ENCODE measurements around the gene RASGRP4.
"Not testable (repeated sequence)": the region's sequence is repeated elsewhere in the genome, so short reads cannot be mapped to it uniquely, and the experiment has no call there.

Gene RASGRP4

GRCh38 chr19:38412961-38413360, 13.1 kb downstream of the RASGRP4 start:
- no peak for DNase-seq

GRCh38 chr19:38412491-38412890, 13.5 kb downstream of the RASGRP4 start:
- no peak for DNase-seq

GRCh38 chr19:38411898-38412297, 14.1 kb downstream of the RASGRP4 start:
- not testable (repeated sequence) for DNase-seq

- DNase-seq, result no peak
Observed at GRCh38 chr19:38411041-38411712, 14.8 kb downstream of the RASGRP4 start.

- not testable (repeated sequence) for DNase-seq
Observed at GRCh38 chr19:38410407-38410806, 15.6 kb downstream of the RASGRP4 start.

GRCh38 chr19:38409631-38410133, 16.3 kb downstream of the RASGRP4 start:
- no peak for DNase-seq

- no peak for DNase-seq
Observed at GRCh38 chr19:38405276-38405675, 20.7 kb downstream of the RASGRP4 start.

DNA sequence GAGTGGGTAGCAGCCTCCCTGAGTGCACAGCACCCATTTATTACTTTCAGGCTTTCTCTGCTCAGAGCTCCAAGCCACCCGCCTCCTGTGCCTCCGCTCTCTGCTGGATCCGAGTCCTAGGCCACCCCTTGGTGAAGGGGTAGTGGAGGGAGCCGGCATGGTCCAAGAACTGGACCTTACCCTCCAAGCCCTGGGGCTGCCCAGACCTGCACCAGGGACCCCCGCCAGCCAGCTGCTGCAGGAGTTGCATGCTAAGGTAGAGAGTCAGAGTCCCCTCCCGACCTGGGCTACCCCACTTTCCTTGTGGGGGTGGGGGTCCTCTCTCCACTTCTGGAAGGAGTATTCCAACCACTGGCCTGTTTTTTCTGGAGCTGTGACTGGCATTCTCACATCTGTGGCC, 21.2 kb downstream of the RASGRP4 start:
- no peak for DNase-seq

DNA sequence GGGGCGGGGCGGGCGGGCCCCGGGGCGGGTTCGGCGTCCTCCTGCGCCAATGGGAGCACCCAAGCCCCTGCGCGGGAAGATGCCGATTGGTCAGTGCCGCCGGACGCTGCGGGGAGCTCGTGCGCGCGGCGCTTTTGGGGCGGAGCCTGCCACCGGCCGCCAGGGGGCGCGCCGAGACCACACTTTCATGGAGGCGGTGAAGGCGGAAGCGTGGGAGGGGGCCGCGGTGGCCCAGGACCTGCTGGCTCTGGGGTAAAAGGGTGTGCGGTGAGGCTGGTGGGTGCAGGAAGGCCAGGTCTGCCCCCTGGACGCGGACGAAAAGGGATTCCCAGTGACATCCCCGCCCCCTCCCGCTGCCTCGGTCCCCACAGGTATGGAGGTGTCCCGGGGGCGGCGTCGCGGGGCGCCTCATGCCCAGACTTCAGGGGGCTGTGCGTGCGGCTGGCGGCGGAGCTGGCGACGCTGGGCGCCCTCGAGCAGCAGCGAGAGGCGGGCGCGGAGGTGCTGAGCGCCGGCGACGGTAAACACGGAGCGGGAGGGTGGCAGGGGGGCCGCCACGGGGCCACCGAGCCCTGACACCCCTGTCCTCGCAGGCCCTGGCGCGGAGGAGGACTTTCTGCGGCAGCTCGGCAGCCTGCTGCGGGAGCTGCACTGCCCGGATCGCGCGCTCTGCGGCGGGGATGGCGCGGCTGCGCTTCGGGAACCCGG, 22.9 kb downstream of the RASGRP4 start, which contains the start of gene FAM98C:
Gene FAM98C, plus strand, starts transcription at position 127 of the 708 bp plus-strand sequence. Its CDS starts 61 bp downstream, at position 188.
- DNase-seq, result peak; percentile 92 to 94

DNA sequence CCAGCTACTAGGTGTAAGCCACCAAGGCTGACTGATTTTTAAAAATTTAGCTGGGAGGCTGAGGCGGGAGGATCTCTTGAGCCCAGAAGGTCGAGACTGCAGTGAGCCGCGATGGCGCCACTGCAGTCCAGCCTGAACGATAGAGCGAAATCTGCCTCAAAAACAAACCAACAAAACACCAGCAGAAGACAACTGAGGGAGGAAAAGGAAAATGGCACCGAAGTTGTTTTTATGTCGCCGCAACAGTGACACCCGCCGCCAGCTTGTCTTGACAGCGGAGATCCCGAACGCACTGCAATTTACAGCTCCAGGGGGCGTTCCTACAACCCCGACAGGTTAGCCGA, 23.4 kb downstream of the RASGRP4 start:
- DNase-seq, result no peak

- no peak for DNase-seq
Observed at GRCh38 chr19:38401148-38401547, 24.9 kb downstream of the RASGRP4 start.

- no peak for DNase-seq
Observed at GRCh38 chr19:38400361-38400760, 25.7 kb downstream of the RASGRP4 start.

DNA sequence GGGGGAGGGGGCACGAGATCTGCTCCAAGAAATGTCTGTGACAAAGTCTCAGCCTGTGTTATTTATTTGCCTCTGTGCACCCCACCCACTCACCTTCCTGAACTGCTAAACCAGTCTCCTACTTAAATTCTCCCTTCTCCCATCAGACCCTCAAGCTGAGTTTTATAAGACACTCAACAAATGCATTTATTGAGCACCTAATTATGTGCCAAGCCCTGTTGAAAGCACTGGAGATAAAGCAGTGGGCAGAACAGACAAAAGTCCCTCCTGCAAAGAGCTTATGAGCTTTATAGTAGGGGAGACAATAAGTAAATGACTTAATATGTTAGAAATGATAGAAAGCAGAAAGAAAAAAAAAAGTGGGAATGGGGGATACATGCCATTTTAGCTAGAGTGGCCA, 26.5 kb downstream of the RASGRP4 start:
- DNase-seq, result no peak

DNA sequence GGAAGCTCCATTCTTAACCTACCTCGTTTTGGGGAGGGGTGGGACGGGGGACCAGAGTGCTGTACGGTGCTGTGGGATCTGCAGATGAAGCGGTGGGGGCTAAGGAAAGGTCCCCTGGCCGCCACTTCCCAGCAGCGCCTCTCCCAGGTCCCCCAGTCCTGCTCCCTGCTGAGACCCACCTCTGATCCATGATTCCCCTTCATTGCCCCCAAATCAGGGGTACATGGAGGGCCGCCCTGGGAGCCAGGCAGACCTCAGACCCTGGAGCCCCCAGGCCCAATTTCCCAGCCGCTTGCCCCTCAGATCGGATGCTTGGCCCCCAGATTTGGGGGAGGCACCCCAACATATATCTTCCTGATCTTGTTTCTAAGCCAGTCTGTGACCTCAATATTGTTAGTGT, 26.9 kb downstream of the RASGRP4 start:
- no peak for DNase-seq

- DNase-seq, result no peak
Observed at GRCh38 chr19:38395381-38396114, 30.5 kb downstream of the RASGRP4 start.

GRCh38 chr19:38394488-38394887, 31.5 kb downstream of the RASGRP4 start:
- DNase-seq, result no peak

DNA sequence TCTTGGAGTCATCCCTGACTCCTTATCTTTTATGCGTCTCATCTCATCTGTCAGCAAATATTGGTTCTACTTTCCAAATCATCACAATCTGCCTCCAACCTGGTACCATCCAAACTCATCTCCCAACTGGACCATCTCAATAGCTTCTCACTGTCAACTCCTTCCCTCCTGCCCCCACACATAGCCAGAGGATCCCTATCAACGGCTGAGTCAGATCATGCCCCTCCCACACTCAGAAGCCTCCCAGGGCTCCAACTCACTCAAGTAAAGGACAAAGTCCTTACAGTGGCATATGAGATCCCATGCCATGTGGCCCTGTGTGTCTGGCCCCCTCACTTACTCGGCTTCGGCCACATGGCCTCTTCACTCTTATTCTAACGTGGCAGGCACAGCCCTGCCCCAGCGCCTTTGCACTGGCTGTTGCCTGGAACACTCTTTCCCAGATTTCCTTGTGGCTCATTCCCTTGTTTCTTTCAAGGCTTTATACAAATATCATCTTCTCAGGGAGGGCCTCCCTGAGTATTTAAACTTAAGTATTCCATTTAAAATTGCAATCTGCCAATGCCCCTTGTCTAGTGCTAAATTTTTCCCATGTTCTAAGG, 33.2 kb downstream of the RASGRP4 start:
- no peak for DNase-seq

DNA sequence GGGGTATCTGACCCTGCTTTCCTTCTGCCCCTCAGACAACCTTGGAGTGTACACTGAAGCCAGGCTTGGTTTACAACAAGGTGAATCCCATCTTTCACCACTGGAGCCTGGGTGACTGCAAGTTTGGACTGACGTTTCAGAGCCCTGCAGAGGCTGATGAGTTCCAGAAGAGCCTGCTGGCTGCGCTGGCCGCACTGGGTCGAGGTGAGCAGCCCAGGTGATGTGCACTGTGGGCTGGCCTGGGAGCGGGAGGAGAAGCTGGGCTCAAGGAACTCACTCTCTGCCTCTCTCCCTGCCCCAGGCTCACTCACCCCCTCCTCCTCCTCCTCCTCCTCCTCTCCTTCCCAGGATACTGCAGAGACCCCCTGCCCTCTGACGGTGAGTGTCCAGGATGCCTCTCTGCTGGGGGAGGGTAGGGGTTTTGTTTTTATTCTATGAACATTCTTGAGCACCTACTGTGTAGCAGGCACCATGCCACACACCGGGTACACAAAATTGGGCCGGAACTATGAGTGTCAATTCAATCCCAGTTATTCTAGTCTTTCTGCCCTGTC, 34.0 kb downstream of the RASGRP4 start:
- no peak for DNase-seq

GRCh38 chr19:38389957-38390924, 35.8 kb downstream of the RASGRP4 start:
- DNase-seq, result no peak

GRCh38 chr19:38389101-38389925, 36.7 kb downstream of the RASGRP4 start:
- DNase-seq, result no peak

All from bone marrow (tissue), 2 donors.